GM12878 (cell line): ENCODE measurements around the gene FAAP100. TPM values are rescaled to one million over a fixed set of nuclear protein-coding genes. Genes with fewer than 3 reads are reported as not detected.

ENCODE experiments used
- BMI1 ChIP-seq: fragments of 450-650 bp; IDR thresholded peaks from 2 replicates; pipeline ENCODE4 v1.6.1; 2016; ENCODE audit warnings: mild to moderate bottlenecking, moderate library complexity, borderline replicate concordance
- HDGF ChIP-seq: fragments of 450-650 bp; IDR thresholded peaks from 2 replicates; pipeline ENCODE4 v1.6.1; 2016; ENCODE audit warnings: antibody characterized with exemption
- IKZF1 ChIP-seq: fragments of 450-650 bp; conservative IDR thresholded peaks from 2 replicates; pipeline ENCODE4 v1.6.1; 2017; ENCODE audit warnings: antibody characterized with exemption, mild to moderate bottlenecking
- KDM1A ChIP-seq: fragments of 200-600 bp; sonication (generic); IDR thresholded peaks from 2 replicates; pipeline ENCODE4 v1.6.1; 2016; ENCODE audit warnings: borderline replicate concordance
- NFYB ChIP-seq: IDR thresholded peaks from 2 replicates; pipeline ENCODE4 v1.6.1; 2011; ENCODE audit warnings: low read depth, mild to moderate bottlenecking, low read length, improper control_type of control experiment, moderate library complexity; ENCODE audit not compliant: insufficient read depth
- PML ChIP-seq: IDR thresholded peaks from 2 replicates; pipeline ENCODE4 v1.6.1; 2012; ENCODE audit warnings: low read length, inconsistent platforms
- POLR2AphosphoS5 ChIP-seq: IDR thresholded peaks from 2 replicates; pipeline ENCODE4 v1.6.1; 2011; ENCODE audit warnings: mild to moderate bottlenecking, low read length, inconsistent platforms
- POU2F2 ChIP-seq: IDR thresholded peaks from 3 replicates; pipeline ENCODE4 v1.6.1; 2011; ENCODE audit warnings: low read depth, mild to moderate bottlenecking, low read length, borderline replicate concordance
- RAD21 ChIP-seq: IDR thresholded peaks from 2 replicates; pipeline ENCODE4 v1.6.1; 2011; ENCODE audit warnings: mild to moderate bottlenecking, low read depth, low read length, moderate library complexity; ENCODE audit not compliant: insufficient read depth
- SMAD5 ChIP-seq: IDR thresholded peaks from 2 replicates; pipeline ENCODE4 v1.6.1; 2016; ENCODE audit warnings: antibody characterized with exemption, low read depth
- SMARCA5 ChIP-seq: fragments of 450-650 bp; IDR thresholded peaks from 2 replicates; pipeline ENCODE4 v1.6.1; 2017; ENCODE audit warnings: mild to moderate bottlenecking
- STAT1 ChIP-seq: fragments of 450-650 bp; conservative IDR thresholded peaks from 2 replicates; pipeline ENCODE4 v1.6.1; 2014; ENCODE audit warnings: antibody characterized with exemption, mild to moderate bottlenecking
- TAF1 ChIP-seq: IDR thresholded peaks from 2 replicates; pipeline ENCODE4 v1.6.1; 2011; ENCODE audit warnings: mild to moderate bottlenecking, low read depth, low read length, borderline replicate concordance
- TCF12 ChIP-seq: IDR thresholded peaks from 2 replicates; pipeline ENCODE4 v1.6.1; 2011; ENCODE audit warnings: low read depth, mild to moderate bottlenecking, low read length
- YBX1 ChIP-seq: fragments of 450-650 bp; IDR thresholded peaks from 2 replicates; pipeline ENCODE4 v1.6.1; 2016; ENCODE audit warnings: antibody characterized with exemption
- ZNF207 ChIP-seq: fragments of 450-650 bp; IDR thresholded peaks from 2 replicates; pipeline ENCODE4 v1.6.1; 2014; ENCODE audit warnings: antibody characterized with exemption, mild to moderate bottlenecking, borderline replicate concordance
- polyA plus RNA-seq, 11 experiments: library from polyadenylated mRNA; depleted of rRNA in 4 of 11; unstranded in 6 of 11; stranded (reverse) in 5 of 11; fragments of >200 nt; fragmentation: Nextera tagmentation in 4 of 11; fragmentation: Illumina TruSeq in 1 of 11; extraction: Ambion mirVana in 4 of 11; extraction: Trizol in 1 of 11; gene quantifications; 1 replicate in 1 of 11; 2 replicates in 10 of 11; pipeline versions ENCODE4 v1.2.1 to v1.2.3, GENCODE V29; 2011 to 2016; ENCODE audit warnings: inconsistent platforms in 2 of 11, missing spikeins in 2 of 11, low read depth in 1 of 11
- total RNA-seq, 4 experiments: library from RNA; depleted of rRNA in 3 of 4; stranded (reverse); fragments of >200 nt in 3 of 4; fragmentation: Illumina TruSeq in 1 of 4; extraction: Trizol in 1 of 4; gene quantifications; 2 replicates each; pipeline versions ENCODE4 v1.2.1 to v1.2.3, GENCODE V29; 2013 to 2021
- TF ChIP-seq, protein P1 (sequence below): fragments of 150-350 bp; IDR thresholded peaks from 2 replicates; pipeline ENCODE4 v1.6.1; 2016; ENCODE audit warnings: low read depth, low read length
- TF ChIP-seq, protein P2 (sequence below): fragments of 450-650 bp; conservative IDR thresholded peaks from 2 replicates; pipeline ENCODE4 v1.6.1; 2017; ENCODE audit warnings: mild to moderate bottlenecking, moderate library complexity
- TF ChIP-seq, protein P3 (sequence below): IDR thresholded peaks from 2 replicates; pipeline ENCODE4 v1.6.1; 2012; ENCODE audit warnings: low read depth, low read length, improper control_type of control experiment
- TF ChIP-seq, protein P4 (sequence below), 3 experiments: IDR thresholded peaks in 2 of 3; conservative IDR thresholded peaks in 1 of 3; 2 replicates each; pipeline ENCODE4 v1.5.1; 2011; ENCODE audit warnings: low read depth in 3 of 3, low read length in 3 of 3, mild to moderate bottlenecking in 3 of 3, control low read depth in 2 of 3, moderate library complexity in 2 of 3, inconsistent platforms in 1 of 3, mixed read lengths in 1 of 3; ENCODE audit not compliant: control insufficient read depth in 2 of 3, insufficient read depth in 1 of 3; ENCODE audit errors: extremely low read depth in 1 of 3

The FAAP100 gene
- total and polyA plus RNA-seq, 10 of the 15 experiments (the other 5 are each of a cell fraction or from before 2014, with no cell fraction given): 0.11 to 46.2 (median 17.1) TPM

DNA sequence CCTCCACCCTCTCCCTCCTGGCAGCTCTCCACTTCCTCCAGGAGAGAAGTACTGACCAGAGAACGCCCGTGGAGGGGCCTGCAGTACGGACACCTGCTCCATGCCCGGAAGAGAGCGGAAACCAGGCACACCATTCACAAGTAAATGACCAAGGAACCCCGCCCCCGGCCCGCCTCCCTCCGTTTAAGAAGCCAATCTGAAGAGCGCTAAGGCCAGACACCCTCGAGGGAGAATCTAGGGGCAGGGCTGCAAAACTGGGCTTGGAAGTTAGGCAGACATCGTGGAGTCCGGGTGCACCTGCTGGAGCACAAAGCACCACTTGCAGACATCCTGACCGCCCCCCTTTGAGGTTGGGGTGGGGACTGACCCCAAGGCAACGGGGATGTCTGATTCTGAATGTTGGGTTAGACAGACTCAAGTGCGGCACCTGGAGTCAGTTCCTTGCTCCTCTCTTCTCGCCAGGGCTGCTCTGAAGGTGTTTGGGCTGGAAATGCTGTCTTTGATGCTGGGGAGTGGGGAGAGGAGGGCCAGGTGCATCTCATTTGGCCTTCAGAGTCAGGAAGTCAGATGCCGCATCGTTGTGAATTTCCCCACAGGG is 964 bp upstream of the FAAP100 start (continued):
- TF ChIP-seq, protein P1, sequence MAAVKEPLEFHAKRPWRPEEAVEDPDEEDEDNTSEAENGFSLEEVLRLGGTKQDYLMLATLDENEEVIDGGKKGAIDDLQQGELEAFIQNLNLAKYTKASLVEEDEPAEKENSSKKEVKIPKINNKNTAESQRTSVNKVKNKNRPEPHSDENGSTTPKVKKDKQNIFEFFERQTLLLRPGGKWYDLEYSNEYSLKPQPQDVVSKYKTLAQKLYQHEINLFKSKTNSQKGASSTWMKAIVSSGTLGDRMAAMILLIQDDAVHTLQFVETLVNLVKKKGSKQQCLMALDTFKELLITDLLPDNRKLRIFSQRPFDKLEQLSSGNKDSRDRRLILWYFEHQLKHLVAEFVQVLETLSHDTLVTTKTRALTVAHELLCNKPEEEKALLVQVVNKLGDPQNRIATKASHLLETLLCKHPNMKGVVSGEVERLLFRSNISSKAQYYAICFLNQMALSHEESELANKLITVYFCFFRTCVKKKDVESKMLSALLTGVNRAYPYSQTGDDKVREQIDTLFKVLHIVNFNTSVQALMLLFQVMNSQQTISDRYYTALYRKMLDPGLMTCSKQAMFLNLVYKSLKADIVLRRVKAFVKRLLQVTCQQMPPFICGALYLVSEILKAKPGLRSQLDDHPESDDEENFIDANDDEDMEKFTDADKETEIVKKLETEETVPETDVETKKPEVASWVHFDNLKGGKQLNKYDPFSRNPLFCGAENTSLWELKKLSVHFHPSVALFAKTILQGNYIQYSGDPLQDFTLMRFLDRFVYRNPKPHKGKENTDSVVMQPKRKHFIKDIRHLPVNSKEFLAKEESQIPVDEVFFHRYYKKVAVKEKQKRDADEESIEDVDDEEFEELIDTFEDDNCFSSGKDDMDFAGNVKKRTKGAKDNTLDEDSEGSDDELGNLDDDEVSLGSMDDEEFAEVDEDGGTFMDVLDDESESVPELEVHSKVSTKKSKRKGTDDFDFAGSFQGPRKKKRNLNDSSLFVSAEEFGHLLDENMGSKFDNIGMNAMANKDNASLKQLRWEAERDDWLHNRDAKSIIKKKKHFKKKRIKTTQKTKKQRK: no peak
- TF ChIP-seq, protein P2, sequence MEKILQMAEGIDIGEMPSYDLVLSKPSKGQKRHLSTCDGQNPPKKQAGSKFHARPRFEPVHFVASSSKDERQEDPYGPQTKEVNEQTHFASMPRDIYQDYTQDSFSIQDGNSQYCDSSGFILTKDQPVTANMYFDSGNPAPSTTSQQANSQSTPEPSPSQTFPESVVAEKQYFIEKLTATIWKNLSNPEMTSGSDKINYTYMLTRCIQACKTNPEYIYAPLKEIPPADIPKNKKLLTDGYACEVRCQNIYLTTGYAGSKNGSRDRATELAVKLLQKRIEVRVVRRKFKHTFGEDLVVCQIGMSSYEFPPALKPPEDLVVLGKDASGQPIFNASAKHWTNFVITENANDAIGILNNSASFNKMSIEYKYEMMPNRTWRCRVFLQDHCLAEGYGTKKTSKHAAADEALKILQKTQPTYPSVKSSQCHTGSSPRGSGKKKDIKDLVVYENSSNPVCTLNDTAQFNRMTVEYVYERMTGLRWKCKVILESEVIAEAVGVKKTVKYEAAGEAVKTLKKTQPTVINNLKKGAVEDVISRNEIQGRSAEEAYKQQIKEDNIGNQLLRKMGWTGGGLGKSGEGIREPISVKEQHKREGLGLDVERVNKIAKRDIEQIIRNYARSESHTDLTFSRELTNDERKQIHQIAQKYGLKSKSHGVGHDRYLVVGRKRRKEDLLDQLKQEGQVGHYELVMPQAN: 0 out of 2 replicates have a peak, but pooled peaks have one; percentile 32
- TF ChIP-seq SMARCA5 (0 out of 2 replicates have a peak, but pooled peaks have one; percentile 12), PML (peak; percentile 64; the same call in 1 of the 2 replicates), ZNF207 (no peak), BMI1 (no peak), IKZF1 (0 out of 2 replicates have a peak, but pooled peaks have one; percentile 9), STAT1 (0 out of 2 replicates have a peak, but pooled peaks have one; percentile 34), SMAD5 (peak; percentile 63; the same call in 1 of the 2 replicates), YBX1 (no peak), RAD21 (peak; percentile 12; the same call in 1 of the 2 replicates), POU2F2 (peak; percentile 21; the same call in 1 of the 3 replicates), NFYB (peak; percentile 70; the same call in 1 of the 2 replicates), POLR2AphosphoS5 (peak; percentile 64), TAF1 (peak; percentile 50; the same call in 1 of the 2 replicates), KDM1A (no peak), TCF12 (0 out of 2 replicates have a peak, but pooled peaks have one; percentile 7), HDGF (0 out of 2 replicates have a peak, but pooled peaks have one; percentile 27)
- TF ChIP-seq, protein P3, sequence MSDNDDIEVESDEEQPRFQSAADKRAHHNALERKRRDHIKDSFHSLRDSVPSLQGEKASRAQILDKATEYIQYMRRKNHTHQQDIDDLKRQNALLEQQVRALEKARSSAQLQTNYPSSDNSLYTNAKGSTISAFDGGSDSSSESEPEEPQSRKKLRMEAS: peak; percentile 55; the same call in 1 of the 2 replicates
- TF ChIP-seq, protein P4, sequence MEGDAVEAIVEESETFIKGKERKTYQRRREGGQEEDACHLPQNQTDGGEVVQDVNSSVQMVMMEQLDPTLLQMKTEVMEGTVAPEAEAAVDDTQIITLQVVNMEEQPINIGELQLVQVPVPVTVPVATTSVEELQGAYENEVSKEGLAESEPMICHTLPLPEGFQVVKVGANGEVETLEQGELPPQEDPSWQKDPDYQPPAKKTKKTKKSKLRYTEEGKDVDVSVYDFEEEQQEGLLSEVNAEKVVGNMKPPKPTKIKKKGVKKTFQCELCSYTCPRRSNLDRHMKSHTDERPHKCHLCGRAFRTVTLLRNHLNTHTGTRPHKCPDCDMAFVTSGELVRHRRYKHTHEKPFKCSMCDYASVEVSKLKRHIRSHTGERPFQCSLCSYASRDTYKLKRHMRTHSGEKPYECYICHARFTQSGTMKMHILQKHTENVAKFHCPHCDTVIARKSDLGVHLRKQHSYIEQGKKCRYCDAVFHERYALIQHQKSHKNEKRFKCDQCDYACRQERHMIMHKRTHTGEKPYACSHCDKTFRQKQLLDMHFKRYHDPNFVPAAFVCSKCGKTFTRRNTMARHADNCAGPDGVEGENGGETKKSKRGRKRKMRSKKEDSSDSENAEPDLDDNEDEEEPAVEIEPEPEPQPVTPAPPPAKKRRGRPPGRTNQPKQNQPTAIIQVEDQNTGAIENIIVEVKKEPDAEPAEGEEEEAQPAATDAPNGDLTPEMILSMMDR (IDR thresholded peaks at IDR 0.05 in 2 of 3, conservative IDR thresholded peaks at IDR 0.05 in 1 of 3; ENCODE audit: control insufficient read depth in 2 of 3, extremely low read depth in 1 of 3, insufficient read depth in 1 of 3, low read depth in 3 of 3, low read length in 3 of 3): peak in 2 of 3 experiments; percentile 20 to 40; a peak in 3 of 6 replicates
